Kidney (tissue), 14 donors: ENCODE measurements around the gene SQSTM1. TPM values are rescaled to one million over a fixed set of nuclear protein-coding genes. Genes with fewer than 3 reads are reported as not detected.
A peak's percentile ranks its signal among the peaks of the same experiment; 100 is the strongest.

ENCODE experiments used
- DNase-seq, 5 donors: peaks; one replicate each; pipeline ENCODE4 v3.0.0-alpha.2; 2013 to 2020
- FAIRE-seq: peaks from 2 replicates; lab custom pipeline; 2012; peaks lifted over from hg19 to GRCh38; lab: Jason Lieb, UNC
- H3K27ac ChIP-seq, 2 donors: one replicate each; pipeline ENCODE4 v1.7.0; 2013; ENCODE audit warnings: low read depth in 2 of 2, low read length in 2 of 2, inconsistent platforms in 1 of 2
- H3K27me3 ChIP-seq: one replicate; pipeline ENCODE4 v1.7.1; 2013; ENCODE audit warnings: low read length, inconsistent platforms; ENCODE audit not compliant: control insufficient read depth, insufficient read depth
- H3K36me3 ChIP-seq, 3 donors: one replicate each; pipeline versions ENCODE4 v1.7.0 to v1.7.1; 2013; ENCODE audit warnings: low read length in 3 of 3, control low read depth in 1 of 3, inconsistent platforms in 1 of 3; ENCODE audit not compliant: insufficient read depth in 3 of 3, control insufficient read depth in 2 of 3
- H3K4me1 ChIP-seq, 3 donors: one replicate each; pipeline versions ENCODE4 v1.7.0 to v1.7.1; 2013; ENCODE audit warnings: low read length in 3 of 3, inconsistent platforms in 1 of 3, low read depth in 1 of 3; ENCODE audit not compliant: control insufficient read depth in 2 of 3, insufficient read depth in 2 of 3
- H3K4me3 ChIP-seq, 3 donors: one replicate each; pipeline versions ENCODE4 v1.7.0 to v1.8.1; 2013; ENCODE audit warnings: low read length in 3 of 3, control low read depth in 1 of 3, inconsistent platforms in 1 of 3
- H3K9ac ChIP-seq, 3 donors: one replicate each; pipeline versions ENCODE4 v1.7.0 to v1.7.1; 2013; ENCODE audit warnings: low read length in 3 of 3, control low read depth in 1 of 3, inconsistent platforms in 1 of 3
- H3K9me3 ChIP-seq, 3 donors: one replicate each; pipeline versions ENCODE4 v1.7.0 to v1.7.1; 2013; ENCODE audit warnings: low read length in 3 of 3, control low read depth in 1 of 3, inconsistent platforms in 1 of 3; ENCODE audit not compliant: control insufficient read depth in 2 of 3, insufficient read depth in 1 of 3
- CTCF ChIP-seq: IDR thresholded peaks from 3 replicates; pipeline ENCODE4 v1.5.1; 2012; ENCODE audit warnings: mild to moderate bottlenecking, moderate library complexity, borderline replicate concordance; ENCODE audit not compliant: insufficient read depth; ENCODE audit errors: extremely low read depth
- intact Hi-C: fragments of 100-400 bp; cut with DNase I; formaldehyde crosslinking; loops from one replicate; pipeline ENCODE4 v1.11.1; 2022
- polyA plus RNA-seq: library from polyadenylated mRNA; stranded (reverse); fragments of 350-450 nt; fragmentation: Illumina TruSeq; extraction: RNeasy Lipid Tissue Mini Kit (QIAGEN cat#74804); gene quantifications from one replicate; pipeline ENCODE4 v1.2.3, GENCODE V29; 2014; ENCODE audit warnings: low read depth, low replicate concordance; ENCODE audit not compliant: insufficient read depth
- total RNA-seq: library from RNA; stranded (reverse); fragmentation: NEBNext Ultra II Directional; extraction: Animal tissue kit (Norgen Biotek cat#: 25700); gene quantifications from one replicate; pipeline ENCODE4 v1.2.1, GENCODE V29; 2021
- donor health status: control.
- donor health status: control.
- donor health status: control.
- donor health status: control.
- donor health status: control.
- donor health status: DM: yes; HTN: yes; CAD: no.
- donor health status: Normal renal cell carcinoma (clear cell type).

The SQSTM1 gene
- total and polyA plus RNA-seq, 2 donors from 2014 or later = 249 to 309 TPM

- Histone ChIP-seq H3K27ac (no peak overlapping the region), H3K27me3 (no peaks in the 10 kb centered on the region), H3K36me3 (peaks cover 5 to 56% (median 31%) of the 10 kb centered on the region in 3 donors), H3K9me3 (no peaks in the 10 kb centered on the region), H3K4me1 (peaks cover 0 to 51% (median 40%) of the 10 kb centered on the region in 3 donors), H3K9ac (no peak overlapping the region), H3K4me3 (peak overlapping the region in 1 of 3 donors; percentile 18)
- intact Hi-C loops = no loop called here
- TF ChIP-seq CTCF = no peak
- FAIRE-seq (no peak), DNase-seq (peak in 1 of 5 donors; percentile 42)
Observed at GRCh38 chr5:179824745-179825112, 4.0 kb downstream of the SQSTM1 start.

GRCh38 chr5:179825655-179826182, 5.0 kb downstream of the SQSTM1 start:
- Histone ChIP-seq H3K36me3 (peaks cover 7 to 62% (median 37%) of the 10 kb centered on the region in 3 donors), H3K4me3 (no peak overlapping the region), H3K27ac (peak overlapping the region in 1 of 2 donors; percentile 64), H3K4me1 (peaks cover 0 to 45% (median 36%) of the 10 kb centered on the region in 3 donors), H3K9ac (no peak overlapping the region), H3K9me3 (no peaks in the 10 kb centered on the region), H3K27me3 (no peaks in the 10 kb centered on the region)
- no peak for FAIRE-seq
- peak in 2 of 5 donors; percentile 55 to 58 for DNase-seq
- intact Hi-C loops = no loop called here
- no peak for TF ChIP-seq CTCF

GRCh38 chr5:179827680-179828079, 7.0 kb downstream of the SQSTM1 start:
- Histone ChIP-seq H3K4me3 (no peak overlapping the region), H3K9ac (no peak overlapping the region), H3K27ac (peak overlapping the region in 1 of 2 donors; percentile 32), H3K4me1 (peaks cover 0 to 40% (median 27%) of the 10 kb centered on the region in 3 donors), H3K27me3 (no peaks in the 10 kb centered on the region), H3K36me3 (peaks cover 9 to 75% (median 47%) of the 10 kb centered on the region in 3 donors), H3K9me3 (no peaks in the 10 kb centered on the region)
- TF ChIP-seq CTCF = no peak
- DNase-seq = peak in 1 of 5 donors; percentile 64
- no peak for FAIRE-seq
- intact Hi-C loops = no loop called here
